Neural cell (in vitro differentiated cells): ENCODE results near the gene RIPPLY3.

Source experiments
- CTCF ChIP-seq: fragments of 450-650 bp; IDR thresholded peaks from 2 replicates; pipeline ENCODE4 v1.5.1; 2014; ENCODE audit warnings: antibody characterized with exemption, mild to moderate bottlenecking, moderate library complexity; ENCODE audit not compliant: poor library complexity, severe bottlenecking
- EP300 ChIP-seq: fragments of 450-650 bp; conservative IDR thresholded peaks from 2 replicates; pipeline ENCODE4 v1.6.1; 2014; ENCODE audit warnings: antibody characterized with exemption, mild to moderate bottlenecking, moderate library complexity; ENCODE audit not compliant: poor library complexity, severe bottlenecking
- EZH2 ChIP-seq: fragments of 200-600, 300-800 bp; shearing (Covaris generic), sonication (generic); IDR thresholded peaks from 2 replicates; pipeline ENCODE4 v1.6.1; 2014; ENCODE audit warnings: antibody characterized with exemption, low read length, borderline replicate concordance, mild to moderate bottlenecking; ENCODE audit not compliant: insufficient read depth, poor library complexity, severe bottlenecking
- MXI1 ChIP-seq: fragments of 450-650 bp; conservative IDR thresholded peaks from 2 replicates; pipeline ENCODE4 v1.6.1; 2014; ENCODE audit warnings: antibody characterized with exemption, mild to moderate bottlenecking; ENCODE audit not compliant: poor library complexity, severe bottlenecking
- POLR2AphosphoS5 ChIP-seq: IDR thresholded peaks from 2 replicates; pipeline ENCODE4 v1.6.1; 2012
- RAD21 ChIP-seq: fragments of 450-650 bp; conservative IDR thresholded peaks from 2 replicates; pipeline ENCODE4 v1.6.1; 2014; ENCODE audit warnings: antibody characterized with exemption, mild to moderate bottlenecking, moderate library complexity
- SMC3 ChIP-seq: fragments of 450-650 bp; conservative IDR thresholded peaks from 2 replicates; pipeline ENCODE4 v1.6.1; 2014; ENCODE audit warnings: antibody characterized with exemption, mild to moderate bottlenecking, moderate library complexity; ENCODE audit not compliant: poor library complexity
- TAF1 ChIP-seq: IDR thresholded peaks from 2 replicates; pipeline ENCODE4 v1.6.1; 2012; ENCODE audit warnings: low read depth
- TF ChIP-seq, protein P1 (sequence below): IDR thresholded peaks from 2 replicates; pipeline ENCODE4 v1.6.1; 2012; ENCODE audit warnings: borderline replicate concordance

- TF ChIP-seq EP300 (no peak), POLR2AphosphoS5 (no peak), RAD21 (no peak), SMC3 (no peak), EZH2 (no peak), CTCF (no peak), TAF1 (no peak), MXI1 (no peak)
- TF ChIP-seq, protein P1, sequence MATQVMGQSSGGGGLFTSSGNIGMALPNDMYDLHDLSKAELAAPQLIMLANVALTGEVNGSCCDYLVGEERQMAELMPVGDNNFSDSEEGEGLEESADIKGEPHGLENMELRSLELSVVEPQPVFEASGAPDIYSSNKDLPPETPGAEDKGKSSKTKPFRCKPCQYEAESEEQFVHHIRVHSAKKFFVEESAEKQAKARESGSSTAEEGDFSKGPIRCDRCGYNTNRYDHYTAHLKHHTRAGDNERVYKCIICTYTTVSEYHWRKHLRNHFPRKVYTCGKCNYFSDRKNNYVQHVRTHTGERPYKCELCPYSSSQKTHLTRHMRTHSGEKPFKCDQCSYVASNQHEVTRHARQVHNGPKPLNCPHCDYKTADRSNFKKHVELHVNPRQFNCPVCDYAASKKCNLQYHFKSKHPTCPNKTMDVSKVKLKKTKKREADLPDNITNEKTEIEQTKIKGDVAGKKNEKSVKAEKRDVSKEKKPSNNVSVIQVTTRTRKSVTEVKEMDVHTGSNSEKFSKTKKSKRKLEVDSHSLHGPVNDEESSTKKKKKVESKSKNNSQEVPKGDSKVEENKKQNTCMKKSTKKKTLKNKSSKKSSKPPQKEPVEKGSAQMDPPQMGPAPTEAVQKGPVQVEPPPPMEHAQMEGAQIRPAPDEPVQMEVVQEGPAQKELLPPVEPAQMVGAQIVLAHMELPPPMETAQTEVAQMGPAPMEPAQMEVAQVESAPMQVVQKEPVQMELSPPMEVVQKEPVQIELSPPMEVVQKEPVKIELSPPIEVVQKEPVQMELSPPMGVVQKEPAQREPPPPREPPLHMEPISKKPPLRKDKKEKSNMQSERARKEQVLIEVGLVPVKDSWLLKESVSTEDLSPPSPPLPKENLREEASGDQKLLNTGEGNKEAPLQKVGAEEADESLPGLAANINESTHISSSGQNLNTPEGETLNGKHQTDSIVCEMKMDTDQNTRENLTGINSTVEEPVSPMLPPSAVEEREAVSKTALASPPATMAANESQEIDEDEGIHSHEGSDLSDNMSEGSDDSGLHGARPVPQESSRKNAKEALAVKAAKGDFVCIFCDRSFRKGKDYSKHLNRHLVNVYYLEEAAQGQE, result no peak
Measured at GRCh38 chr21:36981977-36982700, 24.4 kb upstream of the RIPPLY3 start.
